ENCODE results near the gene P2RX3. TPM values are rescaled to one million over a fixed set of nuclear protein-coding genes. Genes with fewer than 3 reads are reported as not detected.
A peak's percentile ranks its signal among the peaks of the same experiment; 100 is the strongest.

P2RX3 gene
- total and polyA plus RNA-seq, 10 of the 15 experiments (the other 5 are each of a cell fraction or from before 2014, with no cell fraction given) = 0.05 to 0.12 TPM; not detected in 8

DNA sequence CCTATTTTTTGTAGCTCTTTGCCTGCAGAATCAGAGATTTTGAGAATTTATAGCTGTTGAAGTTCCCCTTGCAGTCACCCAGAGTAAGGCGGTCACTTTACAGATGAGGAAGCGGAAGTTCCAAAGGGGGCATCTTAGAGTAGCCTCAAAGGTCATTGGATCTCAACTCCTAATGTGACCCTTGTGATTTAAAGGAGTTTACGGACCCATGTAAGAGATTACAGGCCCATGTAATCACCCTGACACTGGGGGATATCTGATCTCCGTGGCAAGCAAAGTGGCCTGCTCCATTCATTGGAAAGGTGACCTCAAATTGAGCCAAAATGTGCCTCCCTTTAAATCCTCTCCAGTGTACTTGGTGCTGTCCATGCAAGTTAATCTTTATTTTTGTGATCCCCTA lies 15.7 kb downstream of the P2RX3 start (continued):
- TF ChIP-seq HDGF (IDR thresholded peaks at IDR 0.05) = no peak
- TF ChIP-seq, protein P1, sequence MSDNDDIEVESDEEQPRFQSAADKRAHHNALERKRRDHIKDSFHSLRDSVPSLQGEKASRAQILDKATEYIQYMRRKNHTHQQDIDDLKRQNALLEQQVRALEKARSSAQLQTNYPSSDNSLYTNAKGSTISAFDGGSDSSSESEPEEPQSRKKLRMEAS (IDR thresholded peaks at IDR 0.05; ENCODE audit: low read depth, low read length) = no peak

DNA sequence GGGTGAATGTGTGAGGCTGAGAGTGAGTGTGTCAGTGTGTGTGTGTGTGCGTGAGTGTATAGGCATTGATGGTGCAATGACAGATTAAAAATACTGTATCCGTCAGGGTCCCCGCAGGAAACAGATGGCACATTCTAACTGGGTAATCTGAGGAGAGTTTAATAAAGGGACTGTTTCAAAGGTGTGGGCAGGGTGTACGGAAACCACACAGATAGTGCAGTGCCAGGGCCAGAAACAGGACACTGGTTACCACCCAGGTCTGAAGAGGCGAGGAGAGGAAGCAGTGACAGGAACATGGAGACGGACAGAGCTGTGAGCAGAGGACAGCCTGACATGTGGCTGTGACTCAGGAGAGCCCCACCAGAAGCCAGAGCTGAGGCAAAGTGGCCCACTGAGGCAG lies 16.5 kb downstream of the P2RX3 start:
- H3K4me1 ChIP-seq (ENCODE audit: control insufficient read depth, insufficient read depth, low read length) = no peaks in the 10 kb centered on the region
- FAIRE-seq = no peak
- no peak overlapping the region for H3K4me3 ChIP-seq
- DNase-seq (ENCODE audit: low read depth, low spot score) = no peak
- BruUV-seq (replicated peaks) = no TSS peak
- H3K27ac ChIP-seq (ENCODE audit: control insufficient read depth, insufficient read depth) = no peak overlapping the region
- SMC1A ChIA-PET (ENCODE audit: uncharacterized antibody, unreplicated experiment) = no interaction called here
- in situ Hi-C loops (cut with MboI) = no loop called here
- no peak overlapping the region for H3K9ac ChIP-seq (ENCODE audit: control insufficient read depth, insufficient read depth, low read length)
- RAD21 ChIA-PET (ENCODE audit: unreplicated experiment) = no interaction called here
- no peak overlapping the region for H3K4me2 ChIP-seq (ENCODE audit: control insufficient read depth, insufficient read depth)
- no peaks in the 10 kb centered on the region; the same call in 2 of the 3 replicates for H3K9me3 ChIP-seq (replicated peaks; ENCODE audit: control insufficient read depth, insufficient read depth, low read length)
- no peaks in the 10 kb centered on the region for H4K20me1 ChIP-seq (ENCODE audit: control insufficient read depth, insufficient read depth)
- CTCF ChIA-PET = no interaction called here
- intact Hi-C loops (cut with micrococcal nuclease; ENCODE audit: unreplicated experiment) = no loop called here
- peak; percentile 29; the same call in 1 of the 3 replicates for ATAC-seq
- POLR2A ChIA-PET = no interaction called here
- no peaks in the 10 kb centered on the region for H3K36me3 ChIP-seq (ENCODE audit: control insufficient read depth in 2 of 2, insufficient read depth in 2 of 2, low read length in 1 of 2)
- no peaks in the 10 kb centered on the region for H3K79me2 ChIP-seq (ENCODE audit: control insufficient read depth, insufficient read depth, low read length)
- 32% methylated on average over 6 of the region's 6 CpGs for WGBS (ENCODE audit: insufficient coverage, insufficient replicate concordance, low lambda C conversion rate, missing lambda C conversion rate)
- H3K27me3 ChIP-seq (replicated peaks in 1 of 2; ENCODE audit: control insufficient read depth in 2 of 2, insufficient read depth in 2 of 2, low read length in 1 of 2) = no peaks in the 10 kb centered on the region; a peak in 1 of 4 replicates
- H2AFZ ChIP-seq (ENCODE audit: control insufficient read depth, low read depth, low read length) = no peak overlapping the region
- no peak for TF ChIP-seq CHD2 (IDR thresholded peaks at IDR 0.05; ENCODE audit: borderline replicate concordance, low read depth, low read length)
- TF ChIP-seq SIX5 (IDR thresholded peaks at IDR 0.05; ENCODE audit: low read depth, low read length, severe bottlenecking) = no peak
- TF ChIP-seq, protein P2, sequence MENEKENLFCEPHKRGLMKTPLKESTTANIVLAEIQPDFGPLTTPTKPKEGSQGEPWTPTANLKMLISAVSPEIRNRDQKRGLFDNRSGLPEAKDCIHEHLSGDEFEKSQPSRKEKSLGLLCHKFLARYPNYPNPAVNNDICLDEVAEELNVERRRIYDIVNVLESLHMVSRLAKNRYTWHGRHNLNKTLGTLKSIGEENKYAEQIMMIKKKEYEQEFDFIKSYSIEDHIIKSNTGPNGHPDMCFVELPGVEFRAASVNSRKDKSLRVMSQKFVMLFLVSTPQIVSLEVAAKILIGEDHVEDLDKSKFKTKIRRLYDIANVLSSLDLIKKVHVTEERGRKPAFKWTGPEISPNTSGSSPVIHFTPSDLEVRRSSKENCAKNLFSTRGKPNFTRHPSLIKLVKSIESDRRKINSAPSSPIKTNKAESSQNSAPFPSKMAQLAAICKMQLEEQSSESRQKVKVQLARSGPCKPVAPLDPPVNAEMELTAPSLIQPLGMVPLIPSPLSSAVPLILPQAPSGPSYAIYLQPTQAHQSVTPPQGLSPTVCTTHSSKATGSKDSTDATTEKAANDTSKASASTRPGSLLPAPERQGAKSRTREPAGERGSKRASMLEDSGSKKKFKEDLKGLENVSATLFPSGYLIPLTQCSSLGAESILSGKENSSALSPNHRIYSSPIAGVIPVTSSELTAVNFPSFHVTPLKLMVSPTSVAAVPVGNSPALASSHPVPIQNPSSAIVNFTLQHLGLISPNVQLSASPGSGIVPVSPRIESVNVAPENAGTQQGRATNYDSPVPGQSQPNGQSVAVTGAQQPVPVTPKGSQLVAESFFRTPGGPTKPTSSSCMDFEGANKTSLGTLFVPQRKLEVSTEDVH (IDR thresholded peaks at IDR 0.05; ENCODE audit: low read depth, partially characterized antibody) = no peak
- no peak for TF ChIP-seq SIN3A (IDR thresholded peaks at IDR 0.05; ENCODE audit: low read depth, low read length)
- TF ChIP-seq, protein P3, sequence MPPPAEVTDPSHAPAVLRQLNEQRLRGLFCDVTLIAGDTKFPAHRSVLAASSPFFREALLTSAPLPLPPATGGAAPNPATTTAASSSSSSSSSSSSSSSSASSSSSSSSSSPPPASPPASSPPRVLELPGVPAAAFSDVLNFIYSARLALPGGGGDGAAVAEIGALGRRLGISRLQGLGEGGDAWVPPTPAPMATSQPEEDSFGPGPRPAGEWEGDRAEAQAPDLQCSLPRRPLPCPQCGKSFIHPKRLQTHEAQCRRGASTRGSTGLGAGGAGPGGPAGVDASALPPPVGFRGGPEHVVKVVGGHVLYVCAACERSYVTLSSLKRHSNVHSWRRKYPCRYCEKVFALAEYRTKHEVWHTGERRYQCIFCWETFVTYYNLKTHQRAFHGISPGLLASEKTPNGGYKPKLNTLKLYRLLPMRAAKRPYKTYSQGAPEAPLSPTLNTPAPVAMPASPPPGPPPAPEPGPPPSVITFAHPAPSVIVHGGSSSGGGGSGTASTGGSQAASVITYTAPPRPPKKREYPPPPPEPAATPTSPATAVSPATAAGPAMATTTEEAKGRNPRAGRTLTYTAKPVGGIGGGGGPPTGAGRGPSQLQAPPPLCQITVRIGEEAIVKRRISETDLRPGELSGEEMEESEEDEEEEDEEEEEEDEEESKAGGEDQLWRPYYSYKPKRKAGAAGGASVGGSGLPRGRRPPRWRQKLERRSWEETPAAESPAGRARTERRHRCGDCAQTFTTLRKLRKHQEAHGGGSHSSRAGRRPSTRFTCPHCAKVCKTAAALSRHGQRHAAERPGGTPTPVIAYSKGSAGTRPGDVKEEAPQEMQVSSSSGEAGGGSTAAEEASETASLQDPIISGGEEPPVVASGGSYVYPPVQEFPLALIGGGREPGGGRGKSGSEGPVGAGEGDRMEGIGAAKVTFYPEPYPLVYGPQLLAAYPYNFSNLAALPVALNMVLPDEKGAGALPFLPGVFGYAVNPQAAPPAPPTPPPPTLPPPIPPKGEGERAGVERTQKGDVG (CRISPR knock-in tag; IDR thresholded peaks at IDR 0.05) = no peak
- TF ChIP-seq, protein P4, sequence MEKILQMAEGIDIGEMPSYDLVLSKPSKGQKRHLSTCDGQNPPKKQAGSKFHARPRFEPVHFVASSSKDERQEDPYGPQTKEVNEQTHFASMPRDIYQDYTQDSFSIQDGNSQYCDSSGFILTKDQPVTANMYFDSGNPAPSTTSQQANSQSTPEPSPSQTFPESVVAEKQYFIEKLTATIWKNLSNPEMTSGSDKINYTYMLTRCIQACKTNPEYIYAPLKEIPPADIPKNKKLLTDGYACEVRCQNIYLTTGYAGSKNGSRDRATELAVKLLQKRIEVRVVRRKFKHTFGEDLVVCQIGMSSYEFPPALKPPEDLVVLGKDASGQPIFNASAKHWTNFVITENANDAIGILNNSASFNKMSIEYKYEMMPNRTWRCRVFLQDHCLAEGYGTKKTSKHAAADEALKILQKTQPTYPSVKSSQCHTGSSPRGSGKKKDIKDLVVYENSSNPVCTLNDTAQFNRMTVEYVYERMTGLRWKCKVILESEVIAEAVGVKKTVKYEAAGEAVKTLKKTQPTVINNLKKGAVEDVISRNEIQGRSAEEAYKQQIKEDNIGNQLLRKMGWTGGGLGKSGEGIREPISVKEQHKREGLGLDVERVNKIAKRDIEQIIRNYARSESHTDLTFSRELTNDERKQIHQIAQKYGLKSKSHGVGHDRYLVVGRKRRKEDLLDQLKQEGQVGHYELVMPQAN (conservative IDR thresholded peaks at IDR 0.05) = no peak
- TF ChIP-seq MEF2A (IDR thresholded peaks at IDR 0.05; ENCODE audit: insufficient read depth, low read depth, low read length) = no peak
- TF ChIP-seq ZNF24 (IDR thresholded peaks at IDR 0.05) = no peak
- no peak for TF ChIP-seq SUPT20H (IDR thresholded peaks at IDR 0.05; ENCODE audit: borderline replicate concordance, control insufficient read depth, low read depth, low read length)
- no peak for TF ChIP-seq STAT3 (IDR thresholded peaks at IDR 0.05; ENCODE audit: low read depth, low read length)
- no peak for TF ChIP-seq TARDBP (IDR thresholded peaks at IDR 0.05; ENCODE audit: borderline replicate concordance)
- TF ChIP-seq RAD51 (IDR thresholded peaks at IDR 0.05) = no peak
